ENCODE data around the gene TPRN.

The TPRN gene

DNA sequence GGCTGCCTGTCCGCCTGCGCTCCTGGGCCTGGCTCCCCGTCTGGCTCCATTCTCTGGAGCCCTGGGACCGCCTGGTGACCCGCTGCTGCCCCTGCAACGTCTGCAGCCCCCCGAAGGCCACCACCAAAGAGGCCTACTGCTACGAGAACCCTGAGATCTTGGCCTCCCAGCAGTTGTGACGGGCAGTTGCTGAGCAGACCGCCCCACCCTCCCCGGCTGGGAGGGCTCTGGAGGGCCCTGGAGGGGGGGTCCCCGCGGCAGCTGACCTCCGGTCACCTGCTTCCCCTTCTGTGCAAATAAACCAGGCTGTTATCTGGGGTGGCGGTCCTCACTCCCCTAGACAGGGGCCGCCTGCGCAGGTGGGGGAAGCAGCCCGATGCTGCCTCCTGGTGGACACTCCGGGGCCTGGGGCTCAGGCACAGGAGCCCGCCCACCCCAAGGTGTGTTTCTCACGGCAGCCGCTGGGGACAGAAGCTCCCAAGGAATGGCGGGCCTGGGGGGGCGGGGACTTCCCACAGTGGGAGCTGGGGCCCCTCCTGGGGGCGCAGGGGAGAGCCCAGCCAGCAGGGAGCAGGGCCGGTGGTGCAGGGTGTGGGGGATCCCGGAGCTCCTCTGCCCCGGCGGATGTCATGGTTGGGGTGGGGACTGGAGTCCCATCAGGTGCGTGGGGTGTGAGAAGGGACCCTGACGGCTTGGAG lies 35.8 kb upstream of the TPRN start:
- peak; percentile 87 for DNase-seq (ENCODE audit: low spot score)

DNA sequence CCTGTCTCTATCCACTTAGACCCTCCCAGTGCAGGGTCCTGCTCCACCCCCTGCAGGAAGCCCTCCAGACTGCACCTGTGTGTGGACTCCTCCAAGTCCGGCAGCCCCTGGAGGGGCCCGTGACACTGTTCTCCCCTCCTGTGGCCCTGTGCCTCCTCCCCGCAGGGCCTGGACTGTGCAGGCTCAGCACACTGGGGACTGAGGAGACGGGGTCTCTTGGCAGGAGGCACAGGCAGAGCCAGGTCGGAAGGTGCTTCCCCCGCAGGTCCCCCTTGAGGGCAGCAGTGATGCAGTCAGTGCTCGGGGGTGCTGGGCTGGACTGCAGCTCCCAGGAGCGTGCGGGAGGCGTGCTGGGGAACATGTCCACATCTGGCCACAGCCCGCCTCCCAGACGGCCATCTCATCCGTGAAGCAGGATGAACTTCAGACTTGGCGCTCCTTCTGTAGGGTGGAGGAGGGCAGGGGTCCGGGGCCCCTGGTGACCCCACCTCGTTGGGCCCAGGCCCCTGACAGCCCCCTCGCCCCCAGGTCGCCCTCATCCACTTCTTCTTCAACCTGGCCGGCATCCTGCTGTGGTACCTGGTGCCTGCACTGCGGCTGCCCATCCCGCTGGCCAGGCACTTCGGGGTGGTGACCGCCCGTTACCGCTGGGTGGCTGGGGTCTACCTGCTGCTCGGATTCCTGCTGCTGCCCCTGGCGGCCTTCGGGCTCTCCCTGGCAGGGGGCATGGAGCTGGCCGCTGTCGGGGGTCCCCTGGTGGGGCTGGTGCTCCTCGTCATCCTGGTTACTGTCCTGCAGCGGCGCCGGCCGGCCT lies 35.1 kb upstream of the TPRN start:
- no peak for DNase-seq (ENCODE audit: low spot score)

DNA sequence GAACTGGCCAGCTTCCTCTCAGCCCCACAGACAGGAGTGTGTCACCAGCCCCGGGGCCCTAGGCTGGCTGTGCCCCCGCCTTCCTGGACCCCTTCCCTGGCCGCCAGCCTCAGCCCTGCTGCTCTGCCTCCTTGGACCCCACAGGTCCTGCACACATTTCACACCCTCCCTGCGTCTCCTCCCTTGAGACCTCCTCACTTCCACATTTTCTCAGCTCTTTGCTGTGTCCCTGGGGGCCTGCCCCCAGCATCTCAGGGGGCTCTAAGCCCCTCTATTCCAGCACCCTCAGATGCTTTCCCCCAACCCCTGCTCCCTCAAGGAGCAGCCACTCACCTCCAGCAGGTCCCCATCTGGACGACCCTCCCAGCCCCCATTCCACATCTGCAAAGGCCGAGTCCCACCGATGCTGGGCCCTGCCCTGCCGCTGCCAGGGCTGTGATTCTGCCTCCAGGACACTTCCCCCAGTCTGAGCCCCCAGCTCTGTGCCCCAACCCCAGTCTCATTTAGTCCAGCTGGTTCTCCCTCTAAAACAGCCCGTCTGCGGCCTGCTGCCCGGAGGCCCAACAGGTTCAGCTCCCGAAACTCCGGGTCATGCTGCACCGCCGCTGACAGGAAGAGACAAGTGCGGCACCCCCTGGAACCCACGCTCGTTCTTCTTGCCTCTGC lies 34.4 kb upstream of the TPRN start:
- DNase-seq (ENCODE audit: low spot score), result no peak

DNA sequence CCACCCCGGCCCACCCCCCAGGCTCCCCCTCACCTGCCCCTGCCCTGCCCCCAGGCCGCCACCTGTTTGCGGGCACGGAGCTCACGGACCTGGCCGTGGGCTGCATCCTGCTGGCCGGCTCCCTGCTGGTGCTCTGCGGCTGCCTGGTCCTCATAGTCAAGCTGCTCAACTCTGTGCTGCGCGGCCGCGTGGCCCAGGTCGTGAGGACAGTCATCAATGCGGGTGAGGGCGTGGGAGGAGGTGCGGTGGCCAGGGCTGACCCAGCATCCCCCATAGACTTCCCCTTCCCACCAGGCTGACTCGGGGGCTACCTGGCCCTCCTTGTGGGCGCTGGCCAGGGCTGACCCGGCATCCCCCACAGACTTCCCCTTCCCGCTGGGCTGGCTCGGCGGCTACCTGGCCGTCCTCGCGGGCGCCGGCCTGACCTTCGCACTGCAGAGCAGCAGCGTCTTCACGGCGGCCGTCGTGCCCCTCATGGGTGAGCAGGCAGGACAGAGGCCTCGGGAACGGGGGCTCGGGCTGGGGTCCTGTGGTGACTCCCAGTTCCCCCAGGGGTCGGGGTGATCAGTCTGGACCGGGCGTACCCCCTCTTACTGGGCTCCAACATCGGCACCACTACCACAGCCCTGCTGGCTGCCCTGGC lies 33.6 kb upstream of the TPRN start:
- DNase-seq (ENCODE audit: low spot score), result no peak

DNA sequence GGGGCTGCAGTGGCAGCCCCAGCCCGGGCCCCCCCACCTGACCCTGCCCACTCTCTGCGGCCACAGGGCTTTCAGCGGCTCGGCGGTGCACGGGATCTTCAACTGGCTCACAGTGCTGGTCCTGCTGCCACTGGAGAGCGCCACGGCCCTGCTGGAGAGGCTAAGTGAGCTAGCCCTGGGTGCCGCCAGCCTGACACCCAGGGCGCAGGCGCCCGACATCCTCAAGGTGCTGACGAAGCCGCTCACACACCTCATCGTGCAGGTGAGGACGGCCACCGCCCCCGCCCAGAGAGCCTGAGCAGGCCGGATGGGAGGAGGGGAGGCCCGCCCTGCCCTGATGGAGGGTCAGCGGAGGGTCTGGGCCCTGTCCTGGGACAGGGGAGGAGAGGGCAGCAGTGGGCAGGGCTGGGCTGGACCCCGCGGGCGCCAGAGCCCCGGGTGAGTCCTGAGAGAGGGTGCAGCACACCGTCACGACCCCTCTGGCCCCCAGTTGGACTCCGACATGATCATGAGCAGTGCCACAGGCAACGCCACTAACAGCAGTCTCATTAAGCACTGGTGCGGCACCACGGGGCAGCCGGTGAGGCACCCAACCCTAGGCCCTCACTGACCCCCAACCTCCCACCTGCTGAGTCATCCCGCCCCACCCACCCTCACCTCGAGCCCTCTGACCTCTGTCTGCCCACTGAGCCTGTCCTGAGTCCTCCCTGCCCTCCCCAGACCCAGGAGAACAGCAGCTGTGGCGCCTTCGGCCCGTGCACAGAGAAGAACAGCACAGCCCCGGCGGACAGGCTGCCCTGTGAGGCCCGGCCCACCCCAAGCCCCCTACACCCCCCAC lies 32.8 kb upstream of the TPRN start:
- DNase-seq (ENCODE audit: low spot score), result no peak

DNA sequence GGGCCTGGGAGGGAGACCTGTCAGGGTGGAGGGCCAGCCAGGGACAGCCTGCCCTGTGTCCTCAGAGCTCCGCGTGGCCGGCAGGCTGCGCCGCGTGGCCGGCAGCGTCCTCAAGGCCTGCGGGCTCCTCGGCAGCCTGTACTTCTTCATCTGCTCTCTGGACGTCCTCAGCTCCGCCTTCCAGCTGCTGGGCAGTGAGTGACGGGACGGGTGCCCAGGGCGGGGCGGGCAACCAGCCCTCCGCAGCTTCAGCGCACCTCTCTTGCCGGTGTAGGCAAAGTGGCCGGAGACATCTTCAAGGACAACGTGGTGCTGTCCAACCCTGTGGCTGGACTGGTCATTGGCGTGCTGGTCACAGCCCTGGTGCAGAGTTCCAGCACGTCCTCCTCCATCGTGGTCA lies 32.0 kb upstream of the TPRN start:
- DNase-seq (ENCODE audit: low spot score), result no peak

DNA sequence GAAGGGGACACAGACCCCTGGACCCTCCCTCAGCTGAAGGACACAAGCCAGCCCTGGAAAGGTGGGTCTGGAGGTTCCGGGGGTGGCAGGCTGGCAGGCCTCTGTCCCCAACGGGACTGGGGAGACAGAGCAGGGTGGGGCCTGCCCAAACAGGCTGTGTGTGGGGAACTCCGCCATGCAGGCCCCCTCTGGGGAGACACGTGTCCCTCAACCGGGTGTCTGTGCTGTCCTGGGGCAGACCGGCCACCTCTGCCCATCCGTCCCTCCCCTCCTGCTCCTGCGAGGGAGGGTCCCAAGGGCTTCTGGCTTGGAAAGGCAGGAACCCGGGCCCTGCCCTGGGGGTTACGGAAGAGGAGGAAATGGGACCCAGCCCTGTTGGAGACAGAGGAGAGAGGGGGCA lies 31.6 kb upstream of the TPRN start:
- no peak for DNase-seq (ENCODE audit: low spot score)

DNA sequence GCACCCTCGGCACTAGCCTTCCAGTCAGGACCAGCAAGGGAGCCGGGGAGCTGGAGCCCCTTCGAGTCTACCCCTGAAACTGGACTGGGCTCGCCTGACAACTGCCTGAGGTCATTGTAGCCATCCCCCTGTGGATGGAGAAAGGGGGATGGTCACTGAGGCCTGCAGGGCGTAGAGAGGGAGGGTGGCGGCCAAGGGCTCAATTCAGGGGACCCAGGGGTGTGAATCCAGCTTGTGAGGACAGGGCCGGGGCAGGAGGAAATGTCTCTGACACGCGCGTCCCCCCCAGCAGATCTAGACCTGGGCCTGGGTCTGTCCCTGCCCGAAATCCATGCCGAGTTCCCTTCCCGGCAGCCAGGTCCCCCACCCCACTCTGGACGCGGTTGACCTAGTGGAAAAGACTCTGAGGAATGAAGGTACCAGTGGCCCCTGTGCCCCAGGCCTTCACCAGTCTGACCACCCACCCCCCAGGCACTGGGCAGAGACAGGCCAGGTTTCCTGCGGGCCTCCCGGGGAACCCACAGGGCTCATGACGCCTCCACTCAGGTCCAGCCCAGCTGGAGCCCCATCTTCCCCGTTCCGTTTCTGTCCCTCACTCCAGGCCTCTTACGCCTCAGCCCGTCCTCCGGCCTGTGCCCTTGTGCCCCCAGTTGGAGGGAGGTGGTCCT lies 31.0 kb upstream of the TPRN start:
- no peak for DNase-seq (ENCODE audit: low spot score)

DNA sequence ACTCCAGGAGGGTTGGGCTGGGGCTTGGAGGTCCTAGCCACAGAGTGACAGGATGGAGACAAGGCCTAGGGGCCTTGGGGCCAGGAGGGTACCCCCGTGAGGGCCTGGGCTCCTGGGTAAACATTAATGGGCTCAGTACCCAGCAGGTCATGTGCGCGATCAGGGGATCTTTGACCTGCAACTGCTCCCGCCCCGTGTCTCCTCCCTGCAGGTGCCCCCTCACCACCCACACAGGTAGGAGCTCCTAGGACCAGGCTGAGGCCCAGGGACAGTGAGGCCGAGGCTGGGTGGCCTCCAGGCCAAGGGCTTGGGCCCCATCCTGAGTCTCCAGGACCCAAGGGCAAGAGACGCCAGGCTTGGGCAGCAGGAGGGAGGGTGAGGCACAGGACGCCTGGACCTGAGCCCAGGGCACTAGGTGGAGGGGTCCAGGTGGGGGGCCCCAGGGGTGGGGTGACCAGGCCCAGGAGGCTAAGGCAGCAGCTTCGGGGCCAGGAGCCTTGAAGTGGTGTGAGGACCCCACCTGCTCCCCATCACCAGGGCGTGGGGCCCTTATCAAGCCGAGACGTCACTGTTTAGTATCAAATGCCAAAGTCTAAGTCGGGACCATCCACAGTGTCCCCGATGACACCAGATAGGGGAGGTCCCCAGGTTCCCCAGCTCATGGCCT lies 30.3 kb upstream of the TPRN start, which contains the start of gene SLC34A3:
Gene SLC34A3 (plus strand): TSS at position 197 of the 667 bp plus-strand sequence. CDS start 802 bp downstream, outside the sequence.
- DNase-seq (ENCODE audit: low spot score), result no peak

DNA sequence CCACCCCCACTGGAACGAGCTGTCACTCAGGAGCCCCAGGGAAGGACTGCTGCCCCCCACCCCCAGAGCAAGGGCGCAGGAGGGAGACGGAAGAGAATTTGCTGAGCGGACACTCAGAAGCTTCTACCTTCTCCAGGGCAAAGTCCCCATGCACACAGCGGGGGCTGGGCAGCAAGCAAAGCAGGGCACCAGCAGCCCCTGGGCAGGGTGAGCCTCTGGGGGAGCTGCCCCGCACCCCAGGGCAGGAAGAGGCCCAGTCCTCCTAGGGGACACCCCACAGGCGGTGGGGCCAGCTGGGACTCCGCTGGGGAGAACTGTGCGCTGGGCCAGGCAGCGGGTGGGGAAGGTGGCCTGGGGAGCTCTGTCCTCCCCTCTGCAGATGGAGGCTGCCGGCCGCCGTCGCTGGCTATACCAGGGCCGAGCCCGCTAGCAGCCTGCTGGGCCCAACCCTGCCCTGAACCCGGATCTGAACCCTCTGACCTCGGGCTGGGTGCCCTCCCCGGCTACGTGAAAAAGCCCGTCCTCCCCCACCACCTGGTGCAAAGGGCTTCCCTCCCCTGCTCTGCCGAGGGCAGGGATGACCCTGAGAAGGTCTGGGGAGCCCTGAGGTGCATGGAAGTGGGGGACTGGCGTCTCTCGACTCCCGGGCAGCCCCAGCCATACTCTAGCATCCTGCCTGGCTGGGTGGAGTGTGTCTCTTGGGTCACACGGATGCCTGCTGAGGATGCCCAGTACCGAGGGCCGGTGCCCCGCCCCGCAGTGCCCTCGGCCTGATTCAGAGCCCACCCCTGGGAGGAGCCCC lies 29.6 kb upstream of the TPRN start:
- no peak for DNase-seq (ENCODE audit: low spot score)

DNA sequence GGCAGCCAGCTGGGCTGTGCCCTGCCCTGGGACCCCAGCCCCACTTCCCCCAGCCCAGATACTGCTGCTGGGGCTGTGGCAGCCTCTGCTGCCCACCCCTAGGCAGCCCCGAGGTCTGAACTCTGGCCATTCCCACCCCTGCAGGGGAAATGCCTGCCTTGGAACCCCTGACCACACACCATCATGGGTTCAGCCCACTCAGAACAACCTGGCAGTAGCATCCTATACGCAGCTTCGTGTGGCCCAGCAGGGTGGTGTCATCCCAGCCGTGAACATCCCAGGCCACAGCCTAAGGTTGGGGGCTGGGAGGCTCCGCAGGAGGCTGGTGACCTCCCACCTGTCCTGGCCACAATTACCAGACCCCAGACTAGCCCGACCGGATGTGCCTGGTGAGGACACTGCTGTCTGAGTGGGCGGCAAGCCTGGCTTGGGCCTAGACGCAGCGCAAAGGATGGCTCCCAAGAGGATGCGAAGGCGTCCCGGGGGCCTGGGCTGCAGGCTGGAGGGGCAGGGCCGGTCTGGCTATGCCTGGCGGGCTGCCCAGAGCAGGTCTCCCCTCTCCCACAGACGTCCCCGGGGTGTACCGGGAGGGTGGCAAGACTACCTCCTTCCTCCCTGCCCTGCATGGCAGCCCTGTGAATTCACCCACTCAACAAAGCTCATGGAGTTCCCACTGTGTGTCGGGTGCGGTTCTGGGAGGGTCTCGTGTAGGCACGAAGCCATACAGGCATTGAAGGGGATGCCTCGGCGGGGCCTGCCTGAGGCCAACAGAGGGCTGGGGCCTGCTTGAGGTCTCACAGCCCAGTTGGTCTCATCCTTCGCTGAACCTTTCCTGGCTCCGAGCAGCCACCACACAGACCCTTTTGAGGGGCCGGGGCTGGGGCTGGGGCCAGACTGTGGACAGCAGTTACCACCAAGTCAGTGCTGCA lies 28.7 kb upstream of the TPRN start:
- DNase-seq (ENCODE audit: low spot score), result no peak

DNA sequence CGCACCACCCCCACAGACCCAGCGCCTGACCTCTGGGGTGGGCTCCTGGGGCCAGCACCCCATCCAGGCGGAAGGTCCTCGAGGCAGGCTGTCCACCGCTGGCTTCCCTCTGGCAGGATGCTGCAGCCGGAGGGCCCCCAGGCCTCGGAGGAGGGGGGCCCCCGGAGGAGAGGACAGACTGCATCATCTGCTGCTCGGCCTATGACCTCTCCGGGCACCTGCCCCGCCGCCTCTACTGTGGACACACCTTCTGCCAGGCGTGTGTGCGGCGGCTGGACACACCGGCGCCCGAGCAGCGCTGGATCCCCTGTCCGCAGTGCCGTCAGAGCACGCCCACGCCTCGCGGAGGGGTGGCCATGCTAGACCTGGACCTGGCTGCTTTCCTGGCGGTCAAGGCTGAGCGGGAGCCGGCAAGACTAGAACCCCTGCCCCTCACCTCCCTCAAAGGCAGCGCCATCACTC lies 28.0 kb upstream of the TPRN start:
- DNase-seq (ENCODE audit: low spot score), result no peak

DNA sequence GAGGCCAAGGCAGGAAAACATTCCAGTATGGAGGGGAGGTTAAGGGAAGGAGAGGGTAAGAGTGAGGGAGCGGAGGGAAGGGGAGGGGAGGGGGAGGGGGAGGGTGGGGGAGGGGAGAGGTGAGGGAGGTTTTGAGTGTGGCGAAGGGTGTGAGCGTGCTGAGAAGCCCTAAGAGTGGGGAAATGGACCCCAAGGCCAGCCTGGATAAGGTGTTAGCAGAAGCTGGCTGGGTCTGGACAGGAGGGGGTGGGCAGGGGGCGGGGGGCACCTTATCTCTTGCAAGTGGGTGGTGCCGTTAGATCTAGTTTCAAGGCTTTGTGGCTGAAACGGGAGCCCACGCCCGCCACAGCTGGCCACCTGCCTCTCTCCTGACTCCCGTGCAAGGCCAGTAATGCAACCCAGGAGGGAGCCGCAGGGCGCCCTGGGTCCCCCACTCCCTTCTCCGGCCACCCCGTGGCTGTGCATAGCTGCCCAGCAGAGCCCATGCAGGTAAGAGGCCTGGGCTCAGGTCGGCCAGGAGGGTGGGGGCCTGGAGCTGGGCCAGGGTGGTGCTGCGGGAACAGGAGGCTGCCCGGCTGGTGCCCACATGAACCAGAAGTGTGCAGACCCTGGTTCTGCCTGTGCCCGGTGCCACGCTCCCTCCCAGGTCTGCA lies 27.4 kb upstream of the TPRN start:
- DNase-seq (ENCODE audit: low spot score), result no peak

DNA sequence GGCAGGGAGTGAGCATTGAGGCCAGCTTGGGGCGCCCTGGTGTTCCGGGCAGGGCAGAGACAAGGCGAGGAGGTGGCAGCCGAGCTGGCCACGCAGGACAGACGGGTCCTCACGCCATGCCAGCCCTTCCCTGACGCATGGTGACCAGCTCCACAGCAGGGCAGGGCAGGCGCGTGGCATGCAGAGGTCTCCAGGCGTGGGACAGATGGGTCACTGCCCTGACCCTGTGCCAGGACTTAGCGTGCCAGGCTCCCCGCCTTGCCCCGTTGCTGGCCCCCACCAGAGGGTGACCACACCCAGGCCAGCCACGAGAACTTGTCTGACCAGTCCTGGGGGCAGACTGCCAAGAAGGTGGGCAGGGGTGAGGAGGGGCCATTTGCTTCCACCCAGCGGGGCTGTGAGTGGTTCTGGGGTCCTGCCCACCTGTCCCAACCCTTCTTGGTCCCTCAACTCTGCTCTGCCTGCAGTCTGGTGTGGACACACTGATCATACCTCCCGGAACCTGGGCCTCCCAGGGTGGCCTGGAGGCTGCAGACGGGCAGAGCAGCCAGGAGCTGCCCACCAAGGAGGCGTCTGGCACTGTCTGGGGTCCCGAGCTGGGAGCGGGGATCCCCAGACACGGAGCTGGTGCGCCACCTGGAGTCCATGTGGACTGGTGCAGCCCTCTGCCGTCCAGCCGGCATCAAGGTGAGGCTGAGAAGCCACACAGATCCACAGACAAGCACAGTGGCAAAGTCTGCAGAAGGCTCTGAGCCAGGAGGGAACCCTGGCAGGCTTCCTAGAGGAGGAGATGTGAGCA lies 26.7 kb upstream of the TPRN start, which contains the start of gene RNF224:
Gene RNF224 (plus strand): TSS at position 449 of the 799 bp plus-strand sequence. CDS start 834 bp downstream, outside the sequence.
- no peak for DNase-seq (ENCODE audit: low spot score)

DNA sequence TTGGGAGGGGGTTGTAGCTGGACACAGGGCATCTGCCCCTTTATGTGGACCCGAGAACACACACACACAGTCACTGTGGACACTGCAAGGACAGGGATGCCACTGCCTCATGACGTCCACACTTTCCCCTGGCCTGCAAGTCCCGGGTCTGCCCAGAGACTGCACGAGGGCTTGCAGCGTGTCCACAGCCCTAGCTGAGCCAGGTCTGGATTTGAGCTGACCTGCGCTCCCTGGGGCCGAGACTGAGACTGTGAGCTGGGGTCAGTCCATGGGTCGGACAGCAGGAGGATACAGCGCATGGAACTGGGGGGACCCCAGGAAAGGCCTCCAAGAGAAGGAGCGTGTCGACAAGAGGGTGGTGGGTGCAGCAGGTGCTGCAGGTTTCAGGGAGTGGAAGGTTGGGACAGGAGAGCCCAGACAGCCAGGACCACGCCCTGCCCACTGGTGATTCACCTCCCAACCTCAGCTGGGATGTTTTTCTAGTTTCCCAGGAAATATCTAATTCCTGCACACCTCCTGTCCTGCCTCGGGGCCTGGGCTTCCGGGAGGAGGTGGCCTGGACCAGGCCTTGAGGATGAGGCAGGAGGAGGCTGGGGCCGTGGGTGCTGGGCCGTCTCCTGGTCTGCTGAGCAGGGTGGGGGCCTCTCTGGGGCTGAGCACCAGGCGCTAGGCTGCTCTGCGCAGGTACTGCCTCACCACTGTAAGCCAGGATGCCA lies 26.0 kb upstream of the TPRN start:
- DNase-seq (ENCODE audit: low spot score), result no peak

DNA sequence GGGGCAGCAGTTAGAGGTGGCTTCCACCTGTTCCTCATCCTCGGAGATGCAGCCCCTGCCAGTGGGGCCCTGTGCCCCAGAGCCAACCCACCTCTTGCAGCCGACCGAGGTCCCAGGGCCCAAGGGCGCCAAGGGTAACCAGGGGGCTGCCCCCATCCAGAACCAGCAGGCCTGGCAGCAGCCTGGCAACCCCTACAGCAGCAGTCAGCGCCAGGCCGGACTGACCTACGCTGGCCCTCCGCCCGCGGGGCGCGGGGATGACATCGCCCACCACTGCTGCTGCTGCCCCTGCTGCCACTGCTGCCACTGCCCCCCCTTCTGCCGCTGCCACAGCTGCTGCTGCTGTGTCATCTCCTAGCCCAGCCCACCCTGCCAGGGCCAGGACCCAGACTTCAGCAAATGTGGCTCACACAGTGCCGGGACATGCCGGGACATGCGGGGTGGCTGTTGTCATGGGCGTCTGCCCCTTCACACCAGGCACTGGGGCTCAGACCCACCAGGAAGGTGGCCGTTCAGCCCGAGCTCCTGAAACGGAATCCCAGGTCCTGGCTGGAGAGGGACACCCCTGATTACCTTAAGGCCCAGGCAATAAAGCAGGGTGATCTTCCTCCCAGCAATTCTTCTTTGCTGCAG lies 25.3 kb upstream of the TPRN start:
- no peak for DNase-seq (ENCODE audit: low spot score)

Data from left forelimb (tissue), 1 donor.